HG02678 (cell line): Measurements from ENCODE around the gene BCL6.
A peak's percentile ranks its signal among the peaks of the same experiment; 100 is the strongest.

Experiments
- ATAC-seq: cut with Tn5 transposase; IDR thresholded peaks from one replicate; pipeline ENCODE4 v1.9.1; 2021; ENCODE audit warnings: mild to moderate bottlenecking, moderate library complexity; ENCODE audit not compliant: unreplicated experiment

BCL6 gene

GRCh38 chr3:187745201-187746058 is at the start of gene BCL6:
Gene BCL6 (minus strand): TSS chr3:187745468. CDS start chr3:187733693, 11,775 bp downstream.
- ATAC-seq: peak; percentile 66

- ATAC-seq: no peak
Measured at GRCh38 chr3:187794731-187795130, 49.5 kb upstream of the BCL6 start.

- ATAC-seq: no peak
Measured at GRCh38 chr3:187793618-187794017, 48.4 kb upstream of the BCL6 start.

GRCh38 chr3:187792521-187792920 is 47.3 kb upstream of the BCL6 start:
- ATAC-seq: no peak

- no peak for ATAC-seq
Measured at GRCh38 chr3:187789872-187790271, 44.6 kb upstream of the BCL6 start.

GRCh38 chr3:187788984-187789857 is 44.0 kb upstream of the BCL6 start:
- ATAC-seq: no peak

GRCh38 chr3:187783098-187783497 is 37.8 kb upstream of the BCL6 start:
- ATAC-seq: no peak

GRCh38 chr3:187782006-187782405 is 36.7 kb upstream of the BCL6 start:
- ATAC-seq: no peak

- no peak for ATAC-seq
Measured at GRCh38 chr3:187781001-187781400, 35.7 kb upstream of the BCL6 start.

GRCh38 chr3:187778726-187779125 is 33.5 kb upstream of the BCL6 start:
- ATAC-seq: no peak

- ATAC-seq: peak; percentile 33
Measured at GRCh38 chr3:187777331-187777941, 32.2 kb upstream of the BCL6 start.

- ATAC-seq: no peak
Measured at GRCh38 chr3:187775549-187775948, 30.3 kb upstream of the BCL6 start.

- no peak for ATAC-seq
Measured at GRCh38 chr3:187774185-187774789, 29.0 kb upstream of the BCL6 start.

- peak; percentile 70 for ATAC-seq
Measured at GRCh38 chr3:187773233-187774184, 28.2 kb upstream of the BCL6 start.

GRCh38 chr3:187770224-187770623 is 25.0 kb upstream of the BCL6 start:
- peak; percentile 68 for ATAC-seq

- ATAC-seq: no peak
Measured at GRCh38 chr3:187769771-187770170, 24.5 kb upstream of the BCL6 start.

GRCh38 chr3:187767266-187768012 is 22.2 kb upstream of the BCL6 start:
- no peak for ATAC-seq

GRCh38 chr3:187765342-187765741 is 20.1 kb upstream of the BCL6 start:
- ATAC-seq: no peak
